ENCODE results near the gene LCP1.

- TF ChIP-seq EP300 (IDR thresholded peaks at IDR 0.05) (no peak), CTCF (IDR thresholded peaks at IDR 0.05) (no peak), POLR2A (IDR thresholded peaks at IDR 0.05; ENCODE audit: low read depth) (no peak), POLR2AphosphoS5 (IDR thresholded peaks at IDR 0.05) (no peak)
Observed at GRCh38 chr13:46206143-46206542, 24.2 kb upstream of the LCP1 start.

Measured in esophagus muscularis mucosa (tissue), 4 donors.